B cell (primary cell): ENCODE measurements around the gene PTCD2. TPM values are rescaled to one million over a fixed set of nuclear protein-coding genes. Genes with fewer than 3 reads are reported as not detected.

Source experiments
- ATAC-seq: fragments of 200-7000 bp; cut with Tn5 transposase; one replicate; pipeline ENCODE4 v1.10.0; 2021; ENCODE audit warnings: low read depth, mild to moderate bottlenecking, moderate number of reproducible peaks, moderate library complexity
- CTCF ChIA-PET: fragments of 350-600 bp; sonication (Branson Sonifier 250); formaldehyde crosslinking; loops from one replicate; lab custom pipeline; 2021; ENCODE audit warnings: antibody characterized with exemption, inconsistent platforms; lab: Charles Lee
- POLR2A ChIA-PET: fragments of 350-600 bp; sonication (Branson Sonifier 250); formaldehyde crosslinking; loops from one replicate; lab custom pipeline; 2021; ENCODE audit warnings: antibody characterized with exemption; lab: Charles Lee
- DNase-seq: peaks from one replicate; pipeline ENCODE4 v3.0.0; 2013
- H2AFZ ChIP-seq: 2 replicates; pipeline ENCODE4 v1.6.1; 2012; ENCODE audit warnings: mild to moderate bottlenecking, low read depth, low read length; ENCODE audit not compliant: insufficient read depth, poor library complexity, severe bottlenecking
- H3K27ac ChIP-seq, 2 donors: 1 replicate in 1 of 2; 2 replicates in 1 of 2; pipeline ENCODE4 v1.5.1; 2012 to 2013; ENCODE audit warnings: low read length in 2 of 2, mild to moderate bottlenecking in 2 of 2, moderate library complexity in 1 of 2
- H3K27me3 ChIP-seq, 4 experiments: fragments of 200-600 bp in 1 of 4; sonication (generic) in 1 of 4; replicated peaks in 1 of 4; 1 replicate in 2 of 4; 2 replicates in 2 of 4; pipeline versions ENCODE4 v1.6.1 to v1.7.0; 2013 to 2016; ENCODE audit warnings: low read length in 3 of 4, mild to moderate bottlenecking in 2 of 4, mixed read lengths in 1 of 4, moderate library complexity in 1 of 4; ENCODE audit not compliant: insufficient read depth in 4 of 4, control insufficient read depth in 3 of 4; ENCODE audit errors: control extremely low read depth in 1 of 4
- H3K36me3 ChIP-seq, 2 experiments: replicated peaks in 1 of 2; 1 replicate in 1 of 2; 2 replicates in 1 of 2; pipeline versions ENCODE4 v1.6.1 to v1.7.1; 2013; ENCODE audit warnings: low read length in 1 of 2; ENCODE audit not compliant: insufficient read depth in 2 of 2, control insufficient read depth in 1 of 2; ENCODE audit errors: control extremely low read depth in 1 of 2, extremely low read depth in 1 of 2
- H3K4me1 ChIP-seq, 2 donors: fragments of 200-600 bp in 1 of 2; sonication (generic) in 1 of 2; 1 replicate in 1 of 2; 2 replicates in 1 of 2; pipeline versions ENCODE4 v1.5.1 to v1.6.1; 2013 to 2017; ENCODE audit warnings: low read length in 2 of 2; ENCODE audit not compliant: control insufficient read depth in 2 of 2, insufficient read depth in 2 of 2
- H3K4me2 ChIP-seq: replicated peaks from 2 replicates; pipeline ENCODE3; 2012; ENCODE audit warnings: mild to moderate bottlenecking, low read depth, low read length; ENCODE audit not compliant: poor library complexity, severe bottlenecking
- H3K4me3 ChIP-seq, 5 experiments: fragments of 200-600 bp in 1 of 5; sonication (generic) in 1 of 5; 1 replicate in 3 of 5; 2 replicates in 2 of 5; pipeline versions ENCODE4 v1.5.1 to v1.7.0; 2011 to 2016; ENCODE audit warnings: low read length in 4 of 5, mild to moderate bottlenecking in 4 of 5, low read depth in 2 of 5, control low read depth in 1 of 5, moderate library complexity in 1 of 5; ENCODE audit not compliant: insufficient read depth in 1 of 5; ENCODE audit errors: control extremely low read depth in 1 of 5, extremely low read depth in 1 of 5
- H3K79me2 ChIP-seq: fragments of 200-600 bp; sonication (generic); one replicate; pipeline ENCODE4 v1.6.0; 2016; ENCODE audit warnings: low read length; ENCODE audit not compliant: control insufficient read depth, insufficient read depth
- H3K9ac ChIP-seq: fragments of 200-600 bp; sonication (generic); 2 replicates; pipeline ENCODE4 v1.6.1; 2017; ENCODE audit warnings: mild to moderate bottlenecking, low read length, moderate library complexity
- H3K9me3 ChIP-seq, 3 donors: one replicate each; pipeline versions ENCODE4 v1.6.1 to v1.7.1; 2013; ENCODE audit warnings: low read length in 2 of 3; ENCODE audit not compliant: control insufficient read depth in 2 of 3, insufficient read depth in 1 of 3; ENCODE audit errors: control extremely low read depth in 1 of 3
- H4K20me1 ChIP-seq: 2 replicates; pipeline ENCODE4 v1.6.0; 2012; ENCODE audit warnings: mild to moderate bottlenecking, low read length; ENCODE audit not compliant: insufficient read depth, control insufficient read depth, poor library complexity, severe bottlenecking
- H3K27ac Mint-ChIP-seq: one replicate; pipeline ENCODE4 v1.8.0; 2021; ENCODE audit warnings: mixed read lengths
- H3K27me3 Mint-ChIP-seq: one replicate; pipeline ENCODE4 v1.8.0; 2021; ENCODE audit warnings: mixed read lengths
- H3K4me1 Mint-ChIP-seq: one replicate; pipeline ENCODE4 v1.8.0; 2021; ENCODE audit warnings: mixed read lengths
- H3K4me3 Mint-ChIP-seq: one replicate; pipeline ENCODE4 v1.8.0; 2021; ENCODE audit warnings: mixed read lengths
- H3K9me3 Mint-ChIP-seq: one replicate; pipeline ENCODE4 v1.8.0; 2022; ENCODE audit warnings: mixed read lengths; ENCODE audit not compliant: insufficient read depth
- EZH2 ChIP-seq: IDR thresholded peaks from 2 replicates; pipeline ENCODE4 v1.6.1; 2012; ENCODE audit warnings: borderline replicate concordance, low read depth, mild to moderate bottlenecking, moderate library complexity, low read length; ENCODE audit not compliant: insufficient read depth, poor library complexity, severe bottlenecking
- WGBS: methylation state at CpG from one replicate; pipeline ENCODE4 v1.1.5; 2013; ENCODE audit warnings: missing lambda C conversion rate; ENCODE audit not compliant: insufficient coverage; 5-methylcytosine and 5-hydroxymethylcytosine counted together
- intact Hi-C: fragments of 100-400 bp; cut with micrococcal nuclease; formaldehyde crosslinking; loops from one replicate; pipeline ENCODE4 v1.10.0; 2022
- polyA plus RNA-seq: library from polyadenylated mRNA; depleted of rRNA; stranded (reverse); fragments of >200 nt; gene quantifications from 2 replicates; pipeline ENCODE4 v1.2.3, GENCODE V29; 2012
- total RNA-seq, 2 donors: library from RNA; stranded (reverse); fragments of 120-200 nt in 1 of 2; gene quantifications; 1 replicate in 1 of 2; 2 replicates in 1 of 2; pipeline versions ENCODE4 v1.2.3 to v1.2.4, GENCODE V29; 2013 to 2022
- TF ChIP-seq, protein P1 (sequence below): fragments of 200-600 bp; IDR thresholded peaks from one replicate; pipeline ENCODE4 v1.8.0; 2022; ENCODE audit warnings: antibody characterized with exemption, mild to moderate bottlenecking

Gene PTCD2
- total and polyA plus RNA-seq, 2 donors (not counting 1 experiment from before 2014, with no cell fraction given): 3.7 to 10.5 TPM

DNA sequence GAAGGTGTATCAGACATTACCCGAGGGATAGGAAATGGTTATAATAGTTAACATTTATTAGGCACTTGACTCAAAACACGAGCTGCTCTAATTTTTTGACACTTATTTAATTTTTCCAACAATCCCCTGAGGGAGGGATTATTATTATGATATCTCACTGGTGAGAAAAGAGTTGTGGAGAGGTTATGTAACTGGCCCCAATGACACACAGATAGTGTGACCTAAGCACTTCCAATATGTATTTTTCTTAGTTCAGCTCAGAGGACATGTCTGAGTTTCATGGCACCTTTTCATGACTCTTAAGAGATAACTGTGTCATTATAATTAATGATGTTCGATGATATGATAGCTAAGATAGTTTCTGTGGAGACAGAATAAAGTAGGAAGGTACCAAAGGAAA lies 86.9 kb downstream of the PTCD2 start:
- POLR2A ChIA-PET: no interaction called here
- Histone ChIP-seq H3K9ac (no peak overlapping the region), H3K36me3 (no peaks in the 10 kb centered on the region), H3K79me2 (no peaks in the 10 kb centered on the region), H4K20me1 (no peaks in the 10 kb centered on the region), H3K27ac (no peak overlapping the region), H3K9me3 (peaks cover 0 to 8% (median under 1%) of the 10 kb centered on the region in 3 donors), H3K4me1 (no peaks in the 10 kb centered on the region), H3K27me3 (peaks cover 0 to 3% (median 0%) of the 10 kb centered on the region in 4 experiments), H3K4me3 (no peak overlapping the region), H3K4me2 (no peak overlapping the region), H2AFZ (no peak overlapping the region)
- Mint-ChIP-seq H3K4me1 (no peaks in the 10 kb centered on the region), H3K27ac (no peak overlapping the region), H3K4me3 (no peak overlapping the region), H3K9me3 (peaks cover 4% of the 10 kb centered on the region), H3K27me3 (peaks cover 15% of the 10 kb centered on the region)
- 100% methylated on average over 1 of the region's 3 CpGs for WGBS
- ATAC-seq: no peak
- CTCF ChIA-PET: interaction anchor here (0.6 to 1.1 kb wide), 2 partner anchors 15 to 41 kb away, joined by 3 to 4 read pairs; no protein-coding TSS in a partner anchor
- intact Hi-C loops: no loop called here
- TF ChIP-seq, protein P1, sequence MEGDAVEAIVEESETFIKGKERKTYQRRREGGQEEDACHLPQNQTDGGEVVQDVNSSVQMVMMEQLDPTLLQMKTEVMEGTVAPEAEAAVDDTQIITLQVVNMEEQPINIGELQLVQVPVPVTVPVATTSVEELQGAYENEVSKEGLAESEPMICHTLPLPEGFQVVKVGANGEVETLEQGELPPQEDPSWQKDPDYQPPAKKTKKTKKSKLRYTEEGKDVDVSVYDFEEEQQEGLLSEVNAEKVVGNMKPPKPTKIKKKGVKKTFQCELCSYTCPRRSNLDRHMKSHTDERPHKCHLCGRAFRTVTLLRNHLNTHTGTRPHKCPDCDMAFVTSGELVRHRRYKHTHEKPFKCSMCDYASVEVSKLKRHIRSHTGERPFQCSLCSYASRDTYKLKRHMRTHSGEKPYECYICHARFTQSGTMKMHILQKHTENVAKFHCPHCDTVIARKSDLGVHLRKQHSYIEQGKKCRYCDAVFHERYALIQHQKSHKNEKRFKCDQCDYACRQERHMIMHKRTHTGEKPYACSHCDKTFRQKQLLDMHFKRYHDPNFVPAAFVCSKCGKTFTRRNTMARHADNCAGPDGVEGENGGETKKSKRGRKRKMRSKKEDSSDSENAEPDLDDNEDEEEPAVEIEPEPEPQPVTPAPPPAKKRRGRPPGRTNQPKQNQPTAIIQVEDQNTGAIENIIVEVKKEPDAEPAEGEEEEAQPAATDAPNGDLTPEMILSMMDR: no peak
- TF ChIP-seq EZH2: no peak
- no peak for DNase-seq

DNA sequence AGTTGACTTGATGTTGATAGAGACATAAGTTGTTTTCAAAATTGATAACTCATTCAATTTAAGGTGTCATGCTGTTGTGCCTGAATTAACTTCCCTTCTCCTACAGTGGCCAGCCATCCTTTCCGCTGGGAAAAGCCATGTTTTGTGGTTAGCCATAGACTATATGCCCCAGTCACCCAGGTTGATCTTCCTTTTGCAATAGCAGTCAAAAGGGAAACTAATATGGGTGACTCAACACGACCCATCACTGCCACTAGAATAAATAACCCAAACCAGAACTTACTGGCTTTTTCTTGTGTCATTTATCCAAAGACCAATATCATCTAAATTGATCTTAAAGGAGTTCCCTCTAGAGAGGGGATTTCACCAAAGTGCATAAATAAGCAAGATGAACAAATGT lies 87.4 kb downstream of the PTCD2 start:
- POLR2A ChIA-PET: no interaction called here
- intact Hi-C loops: no loop called here
- no peak for DNase-seq
- Histone ChIP-seq H3K4me1 (no peaks in the 10 kb centered on the region), H3K27me3 (no peaks in the 10 kb centered on the region), H3K79me2 (no peaks in the 10 kb centered on the region), H3K9ac (no peak overlapping the region), H3K9me3 (peaks cover 0 to 8% (median 0%) of the 10 kb centered on the region in 3 donors), H3K4me3 (no peak overlapping the region), H3K27ac (no peak overlapping the region), H3K36me3 (no peaks in the 10 kb centered on the region), H3K4me2 (no peak overlapping the region), H4K20me1 (no peaks in the 10 kb centered on the region), H2AFZ (no peak overlapping the region)
- Mint-ChIP-seq H3K4me1 (no peaks in the 10 kb centered on the region), H3K27me3 (peaks cover 13% of the 10 kb centered on the region), H3K9me3 (peaks cover 2% of the 10 kb centered on the region), H3K27ac (no peak overlapping the region), H3K4me3 (no peak overlapping the region)
- TF ChIP-seq, protein P1: no peak
- no peak for TF ChIP-seq EZH2
- CTCF ChIA-PET: no interaction called here
- ATAC-seq: no peak
- no CpG with 5 or more reads among the region's 2 CpGs for WGBS
